Epithelial cell of prostate (primary cell): ENCODE data around the gene PGP.
"Not testable (repeated sequence)": the region's sequence is repeated elsewhere in the genome, so short reads cannot be mapped to it uniquely, and the experiment has no call there.

Experiments used
- DNase-seq: peaks from one replicate; pipeline ENCODE4 v3.0.0-alpha.2; 2011; ENCODE audit warnings: low read depth, low spot score
- H3K27ac ChIP-seq: fragments of 450-650 bp; 2 replicates; pipeline ENCODE4 v1.5.1; 2017; ENCODE audit warnings: mild to moderate bottlenecking

PGP gene, protein sequence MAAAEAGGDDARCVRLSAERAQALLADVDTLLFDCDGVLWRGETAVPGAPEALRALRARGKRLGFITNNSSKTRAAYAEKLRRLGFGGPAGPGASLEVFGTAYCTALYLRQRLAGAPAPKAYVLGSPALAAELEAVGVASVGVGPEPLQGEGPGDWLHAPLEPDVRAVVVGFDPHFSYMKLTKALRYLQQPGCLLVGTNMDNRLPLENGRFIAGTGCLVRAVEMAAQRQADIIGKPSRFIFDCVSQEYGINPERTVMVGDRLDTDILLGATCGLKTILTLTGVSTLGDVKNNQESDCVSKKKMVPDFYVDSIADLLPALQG

DNA sequence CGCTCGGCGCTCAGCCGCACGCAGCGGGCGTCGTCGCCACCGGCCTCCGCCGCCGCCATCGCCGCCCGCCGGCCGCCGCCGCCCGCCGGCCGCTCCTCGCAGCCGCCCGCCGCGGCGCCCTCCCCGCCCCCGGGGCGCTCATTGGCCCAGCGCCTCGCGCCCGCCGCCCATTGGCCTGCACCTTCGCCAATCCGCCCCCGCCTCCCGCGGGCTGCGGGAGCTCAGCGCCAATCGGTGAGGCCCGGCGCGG is at the start of gene PGP:
PGP (minus strand) TSS at position 122 of the 250 bp plus-strand sequence; CDS start at position 59, 63 bp downstream.
- H3K27ac ChIP-seq, result peak within 1 kb of the TSS; percentile 82
- no peak for DNase-seq

DNA sequence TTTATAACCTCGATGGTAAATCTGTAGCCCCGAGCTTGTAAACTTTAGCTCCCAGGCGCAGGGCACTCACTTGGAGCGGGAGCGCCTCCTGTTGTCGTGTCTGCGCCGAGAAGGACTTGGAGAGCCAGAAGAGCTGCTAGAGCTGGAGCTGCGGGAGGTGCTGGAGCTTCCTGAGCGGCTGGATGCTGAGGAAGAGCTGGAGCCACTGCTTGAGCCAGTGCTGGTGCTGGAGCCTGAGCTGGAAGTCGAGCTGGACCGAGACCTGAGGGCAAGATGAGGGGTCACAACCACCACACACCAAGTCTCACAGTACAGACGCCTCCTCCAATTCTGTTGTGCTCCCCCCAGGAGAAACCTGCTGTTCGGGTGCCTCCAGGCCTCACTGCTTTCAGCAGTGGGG is 48.4 kb upstream of the PGP start:
- DNase-seq, H3K27ac ChIP-seq: not testable (repeated sequence)

DNA sequence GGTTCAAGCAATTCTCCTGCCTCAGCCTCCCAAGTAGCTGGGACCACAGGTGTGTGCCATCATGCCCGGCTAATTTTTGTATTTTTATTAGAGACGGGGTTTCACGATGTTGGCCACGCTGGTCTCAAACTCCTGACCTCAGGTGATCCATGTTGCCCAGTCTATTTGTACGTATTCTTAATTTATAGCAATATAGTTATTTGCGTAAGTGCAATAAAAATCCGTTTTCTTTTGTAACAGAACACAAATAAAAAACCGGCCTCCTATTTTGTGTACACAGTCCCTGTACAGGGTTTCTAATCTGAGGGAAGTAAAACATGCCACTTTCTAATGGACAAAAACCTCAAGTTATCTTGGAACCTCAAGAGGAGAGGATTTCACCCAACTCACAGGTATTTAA is 45.6 kb upstream of the PGP start:
- DNase-seq, result no peak
- no peak overlapping the region for H3K27ac ChIP-seq

GRCh38 chr16:2258530-2258929 is 43.9 kb upstream of the PGP start:
- H3K27ac ChIP-seq, DNase-seq: not testable (repeated sequence)

DNA sequence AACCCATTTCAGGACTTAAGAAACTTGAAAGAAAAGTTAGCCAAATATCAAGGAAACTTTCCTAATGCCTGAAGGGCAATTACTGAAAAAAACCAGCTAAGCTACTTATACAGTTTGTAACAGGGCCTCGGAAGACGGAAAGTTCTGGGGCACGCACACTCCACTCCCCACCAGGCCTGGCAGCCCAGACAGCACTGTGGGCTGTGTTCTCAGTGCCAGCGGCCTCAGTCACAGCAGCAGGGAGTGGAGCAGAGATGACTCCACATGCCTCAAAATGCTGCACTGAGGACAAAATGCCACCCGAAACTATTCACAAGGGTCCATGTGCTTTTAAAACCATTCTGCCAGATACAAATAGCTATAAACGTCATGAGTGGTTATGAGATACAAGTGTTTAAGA is 43.1 kb upstream of the PGP start:
- no peak overlapping the region for H3K27ac ChIP-seq

GRCh38 chr16:2256531-2257140 is 42.0 kb upstream of the PGP start:
- no peak for DNase-seq
- H3K27ac ChIP-seq, result peak overlapping the region; percentile 20

More for the DNA sequence above, 43.1 kb upstream of the PGP start:
- no peak for DNase-seq

DNA sequence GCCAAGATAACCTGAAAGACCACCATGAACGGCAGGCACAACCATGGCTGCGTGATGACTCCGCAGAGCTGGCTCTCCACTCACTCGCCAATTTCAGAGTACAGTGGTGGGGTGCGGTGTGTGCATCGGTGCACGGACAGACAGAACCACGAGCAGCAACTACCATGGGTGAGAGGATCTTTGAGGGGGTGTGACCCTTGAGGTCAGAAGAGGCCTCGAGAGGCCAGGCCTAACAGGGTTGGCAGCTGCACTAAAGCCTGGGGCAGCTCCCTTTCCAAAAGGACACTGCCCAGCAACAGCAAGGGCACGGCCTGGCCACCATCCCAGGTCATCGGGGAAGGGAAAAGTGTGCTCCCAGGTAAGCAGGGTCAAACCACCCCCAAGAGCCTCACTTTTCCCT is 38.7 kb upstream of the PGP start:
- H3K27ac ChIP-seq, result peak overlapping the region; percentile 98
- no peak for DNase-seq

DNA sequence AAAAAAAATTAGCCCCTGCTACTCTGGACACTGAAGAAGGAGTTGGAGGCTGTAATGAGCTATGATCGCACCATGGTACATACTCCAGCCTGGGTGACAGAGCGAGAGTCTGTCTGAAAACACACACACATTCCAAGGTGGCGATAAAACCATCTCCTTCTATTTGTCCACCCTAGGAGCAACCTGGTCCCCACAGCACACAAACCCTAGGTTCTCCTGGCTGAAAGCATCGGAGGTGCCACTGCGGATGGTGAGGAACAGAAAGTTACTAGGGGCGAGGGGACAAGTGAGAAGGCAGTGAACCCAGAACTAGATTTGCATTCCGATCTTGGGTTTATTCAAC is 38.1 kb upstream of the PGP start:
- no peak for DNase-seq
- peak overlapping the region; percentile 98 for H3K27ac ChIP-seq

DNA sequence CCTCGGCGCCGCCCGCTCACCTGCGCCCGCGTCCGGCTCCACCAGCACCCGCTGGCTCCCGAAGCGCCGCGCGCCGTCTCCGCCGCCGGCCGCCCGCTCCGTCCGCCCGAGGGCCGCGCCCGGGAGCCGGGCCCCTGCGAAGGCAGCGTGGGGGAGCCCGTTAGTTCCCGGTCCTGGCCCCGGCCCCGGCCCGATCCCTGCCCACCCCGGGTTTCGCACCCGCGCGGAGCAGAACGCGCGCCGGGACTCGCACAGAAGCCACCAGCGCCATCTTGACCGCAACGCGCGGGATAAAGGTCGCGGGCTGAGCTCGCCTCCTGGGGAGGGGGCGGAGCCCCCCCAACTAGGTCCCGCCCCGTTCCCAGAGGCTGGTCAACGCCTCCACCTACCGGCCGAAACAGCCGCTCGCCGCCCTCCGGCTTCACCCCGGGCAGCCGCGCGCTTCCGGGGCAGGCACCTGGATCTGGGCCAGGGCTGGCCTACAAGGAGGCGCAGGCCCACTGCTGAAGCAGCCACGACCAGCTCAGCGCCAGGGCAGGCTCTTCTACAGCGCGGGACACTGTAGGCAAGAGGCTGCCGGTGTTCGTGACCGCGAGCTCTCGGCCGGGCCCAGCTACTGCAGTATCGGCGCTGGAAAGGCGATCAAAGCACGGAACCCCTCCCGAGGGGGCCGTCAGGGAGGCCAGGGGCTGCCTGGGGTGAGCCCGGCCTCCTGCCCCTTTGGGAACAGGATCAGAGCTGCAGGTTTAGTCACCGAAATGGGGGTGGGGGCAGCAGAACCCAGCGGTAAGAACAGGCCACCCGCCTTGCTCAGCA is 36.9 kb upstream of the PGP start, which contains the start of gene ECI1:
ECI1 (minus strand) TSS at position 292 of the 816 bp plus-strand sequence; CDS start at position 271, 21 bp downstream.
- H3K27ac ChIP-seq, result peak within 1 kb of the TSS; percentile 98
- DNase-seq, result peak; percentile 39

DNA sequence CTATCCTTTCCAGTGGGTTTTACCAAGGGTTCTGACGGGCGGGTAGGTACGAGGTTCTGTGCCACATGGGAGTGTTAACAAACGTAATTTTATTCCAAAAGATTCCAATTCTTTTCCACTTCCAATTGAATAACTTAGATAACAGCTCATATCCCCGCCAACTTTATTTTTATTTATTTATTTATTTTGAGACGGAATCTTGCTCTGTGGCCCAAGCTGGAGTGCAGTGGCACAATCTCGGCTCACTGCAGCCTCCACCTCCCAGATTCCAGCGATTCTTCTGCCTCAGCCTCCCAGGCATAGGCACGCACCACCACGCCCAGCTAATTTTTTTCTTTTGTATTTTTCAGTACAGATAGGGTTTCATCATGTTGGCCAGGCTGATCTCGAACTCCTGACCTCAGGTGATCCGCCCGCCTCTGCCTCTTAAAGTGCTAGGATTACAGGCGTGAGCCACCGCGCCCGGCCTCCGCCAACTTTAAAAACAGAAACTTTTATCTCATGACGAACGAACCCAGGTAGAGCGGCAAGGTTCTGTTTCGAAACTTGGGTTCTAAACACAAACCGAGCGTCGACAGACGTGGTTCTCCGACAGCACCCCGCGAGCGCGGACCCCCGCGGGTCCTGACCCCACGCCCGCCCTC is 36.1 kb upstream of the PGP start:
- peak overlapping the region; percentile 98 for H3K27ac ChIP-seq
- DNase-seq, result no peak

DNA sequence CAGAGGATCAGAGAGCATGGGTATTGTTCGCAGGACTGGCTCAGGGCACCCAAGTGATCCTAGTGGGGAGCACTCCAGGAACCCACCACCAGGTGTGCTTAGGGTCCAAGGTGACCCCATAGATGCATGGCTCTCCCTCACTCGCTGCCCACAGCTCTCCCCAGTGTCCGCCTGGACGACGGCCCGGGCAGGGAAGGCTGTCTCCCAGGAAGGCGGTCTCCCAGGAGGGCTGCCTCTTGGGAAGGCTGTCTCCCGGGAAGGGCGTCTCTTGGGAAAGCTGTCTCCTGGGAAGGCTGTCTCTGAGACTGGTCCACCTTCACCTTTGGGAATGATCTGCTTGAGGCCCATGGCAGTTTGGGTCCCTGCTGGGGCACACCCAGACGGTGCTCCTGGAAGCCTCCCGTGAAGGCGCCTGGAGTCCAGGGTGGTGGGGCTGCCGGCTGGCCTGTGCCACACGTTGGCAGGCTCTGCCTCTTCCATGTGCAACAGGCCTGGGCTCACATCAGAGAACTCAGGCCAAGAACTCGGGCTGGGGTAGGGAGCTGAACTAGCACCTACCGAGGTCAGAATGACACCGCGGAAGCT is 31.8 kb upstream of the PGP start:
- DNase-seq, result no peak
- no peak overlapping the region for H3K27ac ChIP-seq

DNA sequence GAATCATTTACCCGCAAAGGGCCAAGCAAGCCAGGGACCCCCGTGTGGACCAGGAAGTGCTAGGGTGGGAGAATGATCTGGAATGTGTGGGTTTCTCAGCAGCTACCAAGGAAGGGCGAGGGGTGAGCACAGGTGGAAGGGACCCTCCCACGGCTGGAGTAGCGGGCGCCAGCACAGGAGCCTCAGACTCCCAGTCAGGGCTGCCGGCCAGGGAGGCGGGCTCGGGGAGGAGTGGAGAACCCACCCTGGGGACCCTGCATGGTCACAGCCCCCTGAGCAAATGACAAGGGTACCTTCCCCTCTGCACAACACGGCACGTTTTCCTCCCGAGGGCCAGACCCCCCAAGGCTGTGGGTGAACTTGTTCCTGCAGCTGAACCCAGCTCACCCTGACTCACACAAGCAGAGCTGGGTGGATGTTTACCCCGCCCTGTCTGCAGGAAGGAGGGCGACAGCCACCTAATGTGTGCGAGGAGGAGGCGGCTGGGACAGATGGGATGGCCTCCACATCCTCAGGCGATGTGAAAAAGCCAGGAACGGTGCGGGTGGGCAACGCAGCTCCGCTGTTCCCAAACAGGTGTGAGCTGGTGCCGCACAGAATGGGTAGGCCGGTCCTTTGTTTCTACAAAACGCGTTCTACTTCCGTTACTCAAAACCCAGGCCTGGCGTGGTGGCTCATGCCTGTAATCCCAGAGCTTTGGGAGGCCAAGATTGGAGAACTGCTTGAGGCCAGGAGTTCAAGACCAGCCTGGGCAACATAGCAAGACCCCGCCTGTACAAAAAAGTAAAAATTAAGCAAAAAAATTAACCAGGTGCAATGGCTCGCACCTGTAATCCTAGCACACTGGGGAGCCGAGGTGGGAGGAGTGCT is 30.5 kb upstream of the PGP start:
- no peak for DNase-seq
- no peak overlapping the region for H3K27ac ChIP-seq

- DNase-seq, result no peak
- H3K27ac ChIP-seq, result no peak overlapping the region
These were observed 29.7 kb upstream of the PGP start for GRCh38 chr16:2244301-2244700.

DNA sequence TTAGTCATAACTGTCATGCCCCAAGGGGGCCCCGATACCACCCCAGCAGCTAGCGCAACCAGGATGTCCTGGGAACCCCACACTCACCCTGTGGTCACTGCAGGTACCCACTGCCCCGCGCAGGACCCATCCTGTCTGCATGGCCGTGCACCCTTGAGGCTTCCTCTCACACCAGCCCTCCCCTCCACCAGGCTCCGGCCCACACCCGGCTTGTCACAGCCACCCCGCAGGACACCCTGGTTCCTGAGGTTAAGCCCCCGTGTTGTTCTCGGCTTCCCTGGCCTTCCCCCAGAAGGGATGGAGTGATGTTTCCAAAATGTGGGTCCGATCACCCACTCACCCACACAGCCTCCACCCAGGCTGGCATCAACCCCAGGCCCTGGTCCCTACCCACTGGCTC is 29.1 kb upstream of the PGP start:
- DNase-seq, result no peak
- H3K27ac ChIP-seq, result no peak overlapping the region

- no peak for DNase-seq
- no peak overlapping the region for H3K27ac ChIP-seq
These were observed 28.4 kb upstream of the PGP start for GRCh38 chr16:2243031-2243528.

- DNase-seq, result no peak
- H3K27ac ChIP-seq, result no peak overlapping the region
These were observed 28.0 kb upstream of the PGP start for GRCh38 chr16:2242598-2242997.

DNA sequence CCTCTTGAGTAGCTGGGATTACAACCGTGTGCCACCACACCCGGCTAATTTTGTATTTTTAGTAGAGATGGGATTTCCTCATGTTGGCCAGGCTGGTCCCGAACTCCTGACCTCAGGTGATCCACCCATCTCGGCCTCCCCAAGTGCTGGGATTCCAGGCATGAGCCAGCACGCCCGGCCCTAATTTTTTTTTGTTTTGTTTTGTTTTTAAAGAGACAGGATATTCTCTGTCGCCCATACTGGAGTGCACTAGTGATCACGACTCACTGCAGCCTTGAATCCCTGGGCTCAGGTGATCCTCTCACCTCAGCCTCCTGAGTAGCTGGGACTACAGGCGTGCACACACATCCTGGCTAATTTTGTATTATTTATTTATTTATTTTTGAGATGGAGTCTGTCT is 25.7 kb upstream of the PGP start:
- H3K27ac ChIP-seq, DNase-seq: not testable (repeated sequence)

- no peak overlapping the region for H3K27ac ChIP-seq
- no peak for DNase-seq
These were observed 24.4 kb upstream of the PGP start for GRCh38 chr16:2238838-2239675.
